GM23248 (cell line): ENCODE measurements around the gene AGA.

ENCODE experiments used
- EZH2 ChIP-seq: fragments of 200-600 bp; sonication (generic); IDR thresholded peaks from 2 replicates; pipeline ENCODE4 v1.6.1; 2018; ENCODE audit warnings: antibody characterized with exemption, mild to moderate bottlenecking; ENCODE audit not compliant: insufficient read depth, poor library complexity, severe bottlenecking
- EZH2phosphoT487 ChIP-seq: fragments of 200-600 bp; sonication (generic); IDR thresholded peaks from 2 replicates; pipeline ENCODE4 v1.6.1; 2018; ENCODE audit warnings: antibody characterized with exemption, moderate library complexity, mild to moderate bottlenecking, low read depth; ENCODE audit not compliant: insufficient read depth

DNA sequence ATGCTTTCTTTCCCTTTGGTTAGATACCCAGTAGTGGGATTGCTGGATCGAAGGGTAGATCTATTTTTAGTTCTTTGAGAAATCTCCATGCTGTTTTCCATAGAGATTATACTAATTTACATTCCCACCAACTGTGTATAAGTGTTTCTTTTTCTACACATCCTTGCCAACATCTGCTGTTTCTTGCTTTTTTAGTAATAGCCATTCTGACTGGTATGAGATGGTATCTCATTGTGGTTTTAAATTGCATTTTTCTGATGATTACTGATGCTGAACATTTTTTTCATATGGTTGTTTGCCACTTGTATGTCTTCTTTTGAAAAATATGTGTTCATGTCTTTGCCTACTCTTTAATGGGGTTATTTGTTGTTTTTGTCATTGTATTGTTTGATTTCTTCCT is 6.6 kb upstream of the AGA start:
- TF ChIP-seq EZH2 (no peak), EZH2phosphoT487 (peak; percentile 81; the same call in 1 of the 2 replicates)
